ENCODE data around the gene LRRN4. TPM values are rescaled to one million over a fixed set of nuclear protein-coding genes. Genes with fewer than 3 reads are reported as not detected.

LRRN4 gene
- total and polyA plus RNA-seq, 9 of the 15 experiments (the other 6 are each of a cell fraction or from before 2014, with no cell fraction given): not detected

GRCh38 chr20:6094565-6094964 lies 40.7 kb upstream of the LRRN4 start:
- WGBS (ENCODE audit: insufficient coverage, low coverage, missing lambda C conversion rate): 4% methylated on average over 4 of the region's 4 CpGs
- BruUV-seq (replicated peaks): no TSS peak
- no peak for TF ChIP-seq TAF7 (tag; IDR thresholded peaks at IDR 0.05)
- TF ChIP-seq, protein P1, sequence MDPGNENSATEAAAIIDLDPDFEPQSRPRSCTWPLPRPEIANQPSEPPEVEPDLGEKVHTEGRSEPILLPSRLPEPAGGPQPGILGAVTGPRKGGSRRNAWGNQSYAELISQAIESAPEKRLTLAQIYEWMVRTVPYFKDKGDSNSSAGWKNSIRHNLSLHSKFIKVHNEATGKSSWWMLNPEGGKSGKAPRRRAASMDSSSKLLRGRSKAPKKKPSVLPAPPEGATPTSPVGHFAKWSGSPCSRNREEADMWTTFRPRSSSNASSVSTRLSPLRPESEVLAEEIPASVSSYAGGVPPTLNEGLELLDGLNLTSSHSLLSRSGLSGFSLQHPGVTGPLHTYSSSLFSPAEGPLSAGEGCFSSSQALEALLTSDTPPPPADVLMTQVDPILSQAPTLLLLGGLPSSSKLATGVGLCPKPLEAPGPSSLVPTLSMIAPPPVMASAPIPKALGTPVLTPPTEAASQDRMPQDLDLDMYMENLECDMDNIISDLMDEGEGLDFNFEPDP (CRISPR knock-in tag; IDR thresholded peaks at IDR 0.05): no peak
- no peak for TF ChIP-seq SUPT5H (IDR thresholded peaks at IDR 0.05)
- H3K27me3 ChIP-seq (ENCODE audit: control insufficient read depth in 2 of 2, insufficient read depth in 2 of 2, low read length in 2 of 2): no peaks in the 10 kb centered on the region
- in situ Hi-C loops (cut with MboI) (no loop called here), intact Hi-C loops (cut with micrococcal nuclease) (no loop called here)
- no peak overlapping the region for H3K27ac ChIP-seq (ENCODE audit: extremely low read depth, low read depth, low read length)
- H4K20me1 ChIP-seq (replicated peaks; ENCODE audit: control insufficient read depth, insufficient read depth, low read length): no peaks in the 10 kb centered on the region; the same call in 1 of the 2 replicates
- H3K36me3 ChIP-seq (ENCODE audit: control insufficient read depth, insufficient read depth, low read length): no peaks in the 10 kb centered on the region
- FAIRE-seq (no peak), ATAC-seq (no peak), DNase-seq (ENCODE audit: extremely low read depth in 1 of 4, low spot score in 3 of 4) (no peak)
- no peak overlapping the region for H3K4me3 ChIP-seq
- no peaks in the 10 kb centered on the region for H3K9me1 ChIP-seq (ENCODE audit: control insufficient read depth, insufficient read depth, low read length)
- no peak overlapping the region for H2AFZ ChIP-seq (ENCODE audit: low read depth, low read length)
- H3K4me2 ChIP-seq (ENCODE audit: insufficient read depth, low read length): no peak overlapping the region
- no peak overlapping the region for H3K9ac ChIP-seq (ENCODE audit: insufficient read depth in 1 of 2, low read depth in 2 of 2, low read length in 2 of 2)
- H3K9me3 ChIP-seq (replicated peaks; ENCODE audit: control insufficient read depth, insufficient read depth, low read depth, low read length): no peaks in the 10 kb centered on the region
- H3K4me1 ChIP-seq (replicated peaks in 1 of 2; ENCODE audit: control insufficient read depth in 2 of 2, insufficient read depth in 2 of 2, low read length in 2 of 2): no peaks in the 10 kb centered on the region
- no peaks in the 10 kb centered on the region for H3K79me2 ChIP-seq (ENCODE audit: control insufficient read depth, insufficient read depth, low read length)
- ChIA-PET POLR2A (interaction anchor here (0.7 kb wide), 1 partner anchor 42 kb away, joined by 3 read pairs; no protein-coding TSS in a partner anchor), CTCF (ENCODE audit: low intra/inter-chr PET ratio) (no interaction called here)

- ChIA-PET CTCF (ENCODE audit: low intra/inter-chr PET ratio) (no interaction called here), POLR2A (interaction anchor here (0.7 kb wide), 1 partner anchor 42 kb away, joined by 3 read pairs; no protein-coding TSS in a partner anchor)
- no peaks in the 10 kb centered on the region for H3K36me3 ChIP-seq (ENCODE audit: control insufficient read depth, insufficient read depth, low read length)
- TF ChIP-seq TCF7L2 (IDR thresholded peaks at IDR 0.05; ENCODE audit: low read depth, low read length) (no peak), RBFOX2 (IDR thresholded peaks at IDR 0.05; ENCODE audit: low read depth, low read length) (no peak), SMAD1 (IDR thresholded peaks at IDR 0.05; ENCODE audit: low read depth, low read length, partially characterized antibody) (no peak), TRIM24 (IDR thresholded peaks at IDR 0.05) (no peak), MAFK (IDR thresholded peaks at IDR 0.05; ENCODE audit: low read length) (no peak), E2F3 (CRISPR knock-in tag; IDR thresholded peaks at IDR 0.05) (no peak), ZFP30 (CRISPR knock-in tag; IDR thresholded peaks at IDR 0.05; ENCODE audit: borderline replicate concordance) (no peak), ZC3H4 (CRISPR knock-in tag; IDR thresholded peaks at IDR 0.05; ENCODE audit: borderline replicate concordance) (no peak), ADNP (tag; IDR thresholded peaks at IDR 0.05) (no peak), MNT (conservative IDR thresholded peaks at IDR 0.05) (no peak)
- TF ChIP-seq, protein P2, sequence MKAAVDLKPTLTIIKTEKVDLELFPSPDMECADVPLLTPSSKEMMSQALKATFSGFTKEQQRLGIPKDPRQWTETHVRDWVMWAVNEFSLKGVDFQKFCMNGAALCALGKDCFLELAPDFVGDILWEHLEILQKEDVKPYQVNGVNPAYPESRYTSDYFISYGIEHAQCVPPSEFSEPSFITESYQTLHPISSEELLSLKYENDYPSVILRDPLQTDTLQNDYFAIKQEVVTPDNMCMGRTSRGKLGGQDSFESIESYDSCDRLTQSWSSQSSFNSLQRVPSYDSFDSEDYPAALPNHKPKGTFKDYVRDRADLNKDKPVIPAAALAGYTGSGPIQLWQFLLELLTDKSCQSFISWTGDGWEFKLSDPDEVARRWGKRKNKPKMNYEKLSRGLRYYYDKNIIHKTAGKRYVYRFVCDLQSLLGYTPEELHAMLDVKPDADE (conservative IDR thresholded peaks at IDR 0.05; ENCODE audit: control insufficient read depth, low read depth, low read length): no peak
These were observed 40.2 kb upstream of the LRRN4 start for GRCh38 chr20:6094063-6094462.

More at GRCh38 chr20:6094063-6094462, 40.2 kb upstream of the LRRN4 start:
- Histone ChIP-seq H3K4me1 (replicated peaks in 1 of 2; ENCODE audit: control insufficient read depth in 2 of 2, insufficient read depth in 2 of 2, low read length in 2 of 2) (no peaks in the 10 kb centered on the region), H3K9me1 (ENCODE audit: control insufficient read depth, insufficient read depth, low read length) (no peaks in the 10 kb centered on the region), H3K27me3 (ENCODE audit: control insufficient read depth in 2 of 2, insufficient read depth in 2 of 2, low read length in 2 of 2) (no peaks in the 10 kb centered on the region), H3K4me2 (ENCODE audit: insufficient read depth, low read length) (no peak overlapping the region), H3K4me3 (no peak overlapping the region), H4K20me1 (replicated peaks; ENCODE audit: control insufficient read depth, insufficient read depth, low read length) (no peaks in the 10 kb centered on the region; the same call in 1 of the 2 replicates), H2AFZ (ENCODE audit: low read depth, low read length) (no peak overlapping the region), H3K27ac (ENCODE audit: extremely low read depth, low read depth, low read length) (no peak overlapping the region), H3K79me2 (ENCODE audit: control insufficient read depth, insufficient read depth, low read length) (no peaks in the 10 kb centered on the region), H3K9ac (ENCODE audit: insufficient read depth in 1 of 2, low read depth in 2 of 2, low read length in 2 of 2) (no peak overlapping the region), H3K9me3 (replicated peaks; ENCODE audit: control insufficient read depth, insufficient read depth, low read depth, low read length) (no peaks in the 10 kb centered on the region)
- 6% methylated on average over 2 of the region's 3 CpGs for WGBS (ENCODE audit: insufficient coverage, low coverage, missing lambda C conversion rate)
- in situ Hi-C loops (cut with MboI): no loop called here
- intact Hi-C loops (cut with micrococcal nuclease): no loop called here
- DNase-seq (ENCODE audit: extremely low read depth in 1 of 4, low spot score in 3 of 4): no peak
- FAIRE-seq: no peak
- no TSS peak for BruUV-seq (replicated peaks)
- no peak for ATAC-seq
